ENCODE results near the gene DENND2A.

DENND2A gene

DNA sequence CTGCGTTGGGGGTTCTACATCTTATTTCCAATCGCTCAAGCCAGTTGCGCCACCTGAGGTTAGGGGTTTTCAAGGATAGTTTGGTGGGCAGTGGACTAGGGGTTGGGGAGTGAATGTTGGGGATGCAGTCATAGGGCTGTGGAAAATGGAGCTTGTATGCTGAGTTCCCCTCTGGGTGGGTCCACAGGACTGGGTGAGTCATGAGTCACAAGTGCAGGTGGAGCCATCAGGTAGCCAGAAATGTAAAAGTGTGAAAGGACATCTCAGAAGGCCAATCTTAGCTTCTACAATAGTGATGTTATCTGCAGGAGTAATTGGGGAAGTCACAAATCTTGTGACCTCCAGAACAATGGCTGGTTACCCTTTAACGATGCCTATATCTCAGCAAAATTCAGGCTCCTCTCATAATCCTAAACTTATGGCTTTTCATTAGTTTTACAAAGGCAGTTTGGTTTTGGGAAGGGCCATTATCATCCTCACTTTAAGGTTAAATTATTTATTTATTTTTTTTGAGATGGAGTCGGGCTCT, 143.3 kb downstream of the DENND2A start:
- TF ChIP-seq, protein P1, sequence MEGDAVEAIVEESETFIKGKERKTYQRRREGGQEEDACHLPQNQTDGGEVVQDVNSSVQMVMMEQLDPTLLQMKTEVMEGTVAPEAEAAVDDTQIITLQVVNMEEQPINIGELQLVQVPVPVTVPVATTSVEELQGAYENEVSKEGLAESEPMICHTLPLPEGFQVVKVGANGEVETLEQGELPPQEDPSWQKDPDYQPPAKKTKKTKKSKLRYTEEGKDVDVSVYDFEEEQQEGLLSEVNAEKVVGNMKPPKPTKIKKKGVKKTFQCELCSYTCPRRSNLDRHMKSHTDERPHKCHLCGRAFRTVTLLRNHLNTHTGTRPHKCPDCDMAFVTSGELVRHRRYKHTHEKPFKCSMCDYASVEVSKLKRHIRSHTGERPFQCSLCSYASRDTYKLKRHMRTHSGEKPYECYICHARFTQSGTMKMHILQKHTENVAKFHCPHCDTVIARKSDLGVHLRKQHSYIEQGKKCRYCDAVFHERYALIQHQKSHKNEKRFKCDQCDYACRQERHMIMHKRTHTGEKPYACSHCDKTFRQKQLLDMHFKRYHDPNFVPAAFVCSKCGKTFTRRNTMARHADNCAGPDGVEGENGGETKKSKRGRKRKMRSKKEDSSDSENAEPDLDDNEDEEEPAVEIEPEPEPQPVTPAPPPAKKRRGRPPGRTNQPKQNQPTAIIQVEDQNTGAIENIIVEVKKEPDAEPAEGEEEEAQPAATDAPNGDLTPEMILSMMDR (IDR thresholded peaks at IDR 0.05; ENCODE audit: control insufficient read depth, extremely low read depth, insufficient read depth), result no peak
- DNase-seq (ENCODE audit: low read depth), result no peak
- H3K4me3 ChIP-seq (ENCODE audit: low read depth, low read length), result no peak overlapping the region

DNA sequence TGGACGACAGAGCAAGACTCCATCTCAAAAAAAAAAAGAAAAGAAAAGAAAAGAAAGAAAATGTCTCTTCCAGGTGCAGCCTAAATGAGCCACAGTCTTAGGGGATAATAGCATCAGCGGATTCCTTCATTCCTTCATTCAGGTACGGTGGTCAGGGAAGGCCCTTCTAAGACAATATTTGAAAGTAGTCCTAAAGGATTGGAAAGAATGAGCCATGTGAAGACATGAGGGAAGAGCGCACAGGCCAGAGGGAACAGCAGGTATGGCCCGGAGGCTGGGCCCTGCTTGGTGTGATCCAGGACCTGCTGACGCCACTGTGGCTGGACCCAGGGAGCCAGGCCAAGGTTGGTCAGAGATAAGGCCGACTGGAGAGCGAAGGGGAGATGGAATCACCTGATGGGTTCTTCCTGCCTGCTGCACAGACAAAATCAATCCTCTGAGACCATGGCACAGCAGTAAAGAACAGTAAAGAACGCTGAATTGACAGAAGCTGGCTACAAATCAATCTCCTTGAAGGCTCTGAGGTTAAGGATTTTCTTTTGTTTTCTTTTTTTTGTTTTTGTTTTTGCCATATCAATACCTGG, 145.0 kb downstream of the DENND2A start:
- TF ChIP-seq, protein P1 (IDR thresholded peaks at IDR 0.05; ENCODE audit: control insufficient read depth, extremely low read depth, insufficient read depth), result no peak
- DNase-seq (ENCODE audit: low read depth), result no peak

DNA sequence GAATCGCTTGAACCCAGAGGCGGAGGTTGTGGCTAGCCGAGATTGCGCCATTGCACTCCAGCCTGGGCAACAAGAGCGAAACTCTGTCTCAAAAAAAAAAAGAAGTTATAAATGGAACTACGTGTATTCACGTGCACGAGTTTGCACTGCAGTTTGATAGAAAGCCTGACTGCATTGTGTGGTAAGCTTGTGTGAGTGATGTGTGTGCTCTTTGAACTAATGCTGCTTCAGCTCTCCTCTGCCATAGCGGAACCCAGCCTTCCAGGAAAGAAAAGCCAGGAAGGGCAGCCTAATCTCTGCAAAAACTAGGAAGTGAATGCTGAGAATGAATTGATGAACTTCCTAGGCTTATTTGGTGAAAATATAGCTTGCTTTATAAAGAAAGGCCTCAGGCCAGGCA, 145.7 kb downstream of the DENND2A start:
- DNase-seq (ENCODE audit: low read depth), result no peak
- TF ChIP-seq, protein P1 (IDR thresholded peaks at IDR 0.05; ENCODE audit: control insufficient read depth, extremely low read depth, insufficient read depth), result no peak
- no peak overlapping the region for H3K4me3 ChIP-seq (ENCODE audit: low read depth, low read length)

More for the DNA sequence above, 145.0 kb downstream of the DENND2A start:
- no peak overlapping the region for H3K4me3 ChIP-seq (ENCODE audit: low read depth, low read length)

DNA sequence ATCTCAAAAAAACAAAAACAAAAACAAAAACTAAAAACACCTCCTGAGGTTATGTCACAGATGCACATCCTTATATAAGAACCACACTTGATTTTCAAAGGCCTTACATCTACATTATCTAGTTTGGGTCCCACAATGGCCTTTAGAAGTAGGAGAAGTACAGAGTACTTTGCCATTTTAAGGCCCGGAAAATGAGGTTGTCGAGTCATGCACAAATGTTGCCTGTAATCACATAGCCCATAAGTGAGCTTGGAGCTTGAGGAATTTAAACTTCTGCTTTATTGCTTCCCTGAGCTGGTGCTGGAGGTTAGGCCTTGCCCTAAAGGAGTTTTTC, 151.6 kb downstream of the DENND2A start:
- H3K4me3 ChIP-seq (ENCODE audit: low read depth, low read length), result no peak overlapping the region
- TF ChIP-seq, protein P1 (IDR thresholded peaks at IDR 0.05; ENCODE audit: control insufficient read depth, extremely low read depth, insufficient read depth), result no peak
- no peak for DNase-seq (ENCODE audit: low read depth)

DNA sequence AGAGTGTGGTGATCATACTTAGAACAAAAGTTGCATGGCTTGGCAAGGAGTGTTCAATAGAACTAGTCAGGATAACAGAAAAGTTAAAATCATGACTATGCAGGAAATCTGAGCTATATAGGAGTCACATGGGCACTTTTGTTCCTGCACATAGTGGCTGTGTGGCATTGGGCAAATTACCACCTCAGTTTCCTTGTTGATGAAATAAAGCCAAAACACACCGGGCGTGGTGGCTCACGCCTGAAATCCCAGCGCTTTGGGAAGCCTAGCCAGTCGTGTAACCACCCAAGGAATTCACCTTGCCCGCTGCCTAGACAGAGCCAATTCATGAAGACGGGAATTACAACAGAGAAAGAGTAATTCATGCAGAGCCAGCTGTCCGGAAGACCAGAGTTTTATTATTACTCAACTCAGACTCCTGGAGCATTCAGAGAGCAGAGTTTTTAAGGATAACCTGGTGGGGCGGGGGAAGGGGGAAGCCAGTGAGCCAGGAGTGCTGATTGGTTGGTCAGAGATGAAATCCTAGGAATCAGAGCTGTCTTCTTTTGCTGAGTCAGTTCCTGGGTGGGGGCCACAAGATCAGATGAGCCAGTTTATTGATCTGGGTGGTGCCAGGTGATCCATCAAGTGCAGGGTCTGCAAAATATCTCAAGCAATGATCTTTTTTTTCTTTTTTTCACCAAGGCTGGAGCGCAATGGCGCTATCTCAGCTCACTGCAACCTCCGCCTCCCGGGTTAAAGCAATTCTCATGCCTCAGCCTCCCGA, 154.9 kb downstream of the DENND2A start:
- TF ChIP-seq, protein P1 (IDR thresholded peaks at IDR 0.05; ENCODE audit: control insufficient read depth, extremely low read depth, insufficient read depth), result no peak
- H3K4me3 ChIP-seq (ENCODE audit: low read depth, low read length), result no peak overlapping the region
- no peak for DNase-seq (ENCODE audit: low read depth)

DNA sequence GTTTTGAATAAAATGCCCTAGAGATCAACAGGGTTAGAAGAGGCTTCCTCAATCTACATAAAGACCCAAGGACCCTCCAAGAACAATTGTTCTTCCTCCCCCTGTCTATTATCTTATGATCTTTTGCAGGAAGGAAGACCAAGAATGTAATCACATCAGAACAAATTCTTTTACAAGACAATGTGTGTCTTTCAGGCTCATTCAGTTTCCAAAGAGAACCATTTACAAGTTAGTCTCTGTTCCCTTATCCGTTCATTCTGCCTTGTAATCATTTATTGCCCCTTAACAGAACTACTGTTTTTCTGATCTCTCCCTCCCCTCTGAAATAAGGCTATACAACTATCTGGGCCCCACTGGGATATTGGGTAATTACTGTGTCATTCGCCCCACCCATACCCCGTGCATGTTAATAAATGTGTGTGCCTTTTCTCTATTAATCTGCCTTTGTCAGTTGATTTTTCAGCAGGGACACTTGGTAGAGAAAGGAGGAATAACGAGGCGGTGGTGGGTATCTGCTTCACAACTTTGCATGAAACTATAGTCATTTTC, 155.6 kb downstream of the DENND2A start:
- TF ChIP-seq, protein P1 (IDR thresholded peaks at IDR 0.05; ENCODE audit: control insufficient read depth, extremely low read depth, insufficient read depth), result no peak
- no peak overlapping the region for H3K4me3 ChIP-seq (ENCODE audit: low read depth, low read length)
- no peak for DNase-seq (ENCODE audit: low read depth)

Data from LNCaP clone FGC (cell line).